ENCODE data around the gene ATP2C2. TPM values are rescaled to one million over a fixed set of nuclear protein-coding genes. Genes with fewer than 3 reads are reported as not detected.
"Not testable (repeated sequence)": the region's sequence is repeated elsewhere in the genome, so short reads cannot be mapped to it uniquely, and the experiment has no call there.

Gene ATP2C2
- total RNA-seq, 1 donor from 2014 or later = not detected

DNA sequence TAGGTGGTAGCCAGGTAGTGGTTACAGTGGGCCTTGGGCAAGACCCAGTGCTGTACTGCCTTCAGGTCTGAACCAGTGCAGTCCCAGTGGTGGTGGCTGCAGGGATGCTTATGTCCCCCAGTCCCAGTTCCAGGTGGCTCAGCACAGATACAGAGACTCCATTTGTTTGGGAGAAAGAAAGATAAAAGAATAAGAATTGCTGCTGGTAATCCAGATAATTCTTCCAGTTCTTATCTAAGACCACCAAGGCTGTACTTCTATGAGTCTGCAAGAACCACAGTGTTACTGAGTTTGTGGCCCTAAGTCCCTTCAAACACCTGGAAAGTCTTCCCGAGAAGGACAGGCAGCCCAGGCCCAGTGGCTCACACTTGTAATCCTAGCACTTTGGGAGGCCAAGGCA, 33.9 kb upstream of the ATP2C2 start:
- intact Hi-C loops (cut with DNase I) = no loop called here
- H3K27me3 ChIP-seq = no peaks in the 10 kb centered on the region
- peaks cover 12 to 14% of the 10 kb centered on the region in 2 donors for H3K9me3 ChIP-seq
- TF ChIP-seq, protein P1, sequence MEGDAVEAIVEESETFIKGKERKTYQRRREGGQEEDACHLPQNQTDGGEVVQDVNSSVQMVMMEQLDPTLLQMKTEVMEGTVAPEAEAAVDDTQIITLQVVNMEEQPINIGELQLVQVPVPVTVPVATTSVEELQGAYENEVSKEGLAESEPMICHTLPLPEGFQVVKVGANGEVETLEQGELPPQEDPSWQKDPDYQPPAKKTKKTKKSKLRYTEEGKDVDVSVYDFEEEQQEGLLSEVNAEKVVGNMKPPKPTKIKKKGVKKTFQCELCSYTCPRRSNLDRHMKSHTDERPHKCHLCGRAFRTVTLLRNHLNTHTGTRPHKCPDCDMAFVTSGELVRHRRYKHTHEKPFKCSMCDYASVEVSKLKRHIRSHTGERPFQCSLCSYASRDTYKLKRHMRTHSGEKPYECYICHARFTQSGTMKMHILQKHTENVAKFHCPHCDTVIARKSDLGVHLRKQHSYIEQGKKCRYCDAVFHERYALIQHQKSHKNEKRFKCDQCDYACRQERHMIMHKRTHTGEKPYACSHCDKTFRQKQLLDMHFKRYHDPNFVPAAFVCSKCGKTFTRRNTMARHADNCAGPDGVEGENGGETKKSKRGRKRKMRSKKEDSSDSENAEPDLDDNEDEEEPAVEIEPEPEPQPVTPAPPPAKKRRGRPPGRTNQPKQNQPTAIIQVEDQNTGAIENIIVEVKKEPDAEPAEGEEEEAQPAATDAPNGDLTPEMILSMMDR (IDR thresholded peaks at IDR 0.05) = no peak
- no peak overlapping the region for H3K4me3 ChIP-seq
- H3K36me3 ChIP-seq = no peaks in the 10 kb centered on the region
- DNase-seq (ENCODE audit: low spot score in 2 of 2) = no peak
- no peaks in the 10 kb centered on the region for H3K4me1 ChIP-seq
- no peak overlapping the region for H3K27ac ChIP-seq

DNA sequence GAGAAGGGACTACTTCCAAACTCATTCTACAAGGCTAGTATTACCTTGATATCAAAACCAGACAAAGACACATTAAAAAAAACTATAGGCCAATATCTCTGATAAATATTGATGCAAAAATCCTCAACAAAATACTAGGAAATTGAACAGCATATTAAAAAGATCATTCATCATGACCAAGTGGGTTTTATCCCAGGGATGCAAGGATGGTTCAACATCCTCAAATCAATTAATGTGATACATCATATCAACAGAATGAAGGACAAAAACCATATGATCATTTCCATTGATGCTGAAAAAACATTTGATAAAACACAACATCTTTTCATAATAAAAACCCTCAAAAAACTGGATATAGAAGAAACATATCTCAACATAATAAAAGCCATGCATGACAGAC, 31.1 kb upstream of the ATP2C2 start:
- H3K27me3 ChIP-seq; intact Hi-C loops (cut with DNase I); H3K4me3 ChIP-seq; DNase-seq (ENCODE audit: low spot score in 2 of 2); H3K36me3 ChIP-seq; H3K27ac ChIP-seq; H3K4me1 ChIP-seq: not testable (repeated sequence)
- H3K9me3 ChIP-seq = peaks cover 12 to 14% of the 10 kb centered on the region in 2 donors

DNA sequence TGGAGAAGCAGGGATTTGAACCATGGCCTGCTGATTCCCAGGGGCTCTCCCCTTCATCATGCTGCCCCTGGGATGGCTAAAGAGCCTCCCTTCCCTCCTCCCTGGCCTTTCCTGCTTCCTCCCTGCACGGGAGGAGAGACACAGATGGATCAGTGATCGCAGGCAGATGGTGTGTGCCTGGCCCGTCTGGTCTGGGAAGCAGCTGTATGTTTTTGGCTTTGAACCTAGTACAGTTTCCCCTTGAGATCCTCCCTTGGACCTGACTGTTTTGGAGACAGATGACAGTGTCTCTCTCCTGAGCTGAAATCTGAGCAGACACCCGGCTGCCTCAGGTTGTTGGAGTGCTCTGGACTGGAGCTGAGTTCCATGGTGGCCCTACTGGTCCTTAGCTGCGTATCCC, 29.0 kb upstream of the ATP2C2 start:
- intact Hi-C loops (cut with DNase I) = no loop called here
- no peaks in the 10 kb centered on the region for H3K27me3 ChIP-seq
- no peak overlapping the region for H3K27ac ChIP-seq
- DNase-seq (ENCODE audit: low spot score in 2 of 2) = no peak
- TF ChIP-seq, protein P1 (IDR thresholded peaks at IDR 0.05) = no peak
- H3K4me3 ChIP-seq = no peak overlapping the region
- H3K4me1 ChIP-seq = no peaks in the 10 kb centered on the region
- H3K36me3 ChIP-seq = no peaks in the 10 kb centered on the region
- peaks cover 12 to 14% of the 10 kb centered on the region in 2 donors for H3K9me3 ChIP-seq

DNA sequence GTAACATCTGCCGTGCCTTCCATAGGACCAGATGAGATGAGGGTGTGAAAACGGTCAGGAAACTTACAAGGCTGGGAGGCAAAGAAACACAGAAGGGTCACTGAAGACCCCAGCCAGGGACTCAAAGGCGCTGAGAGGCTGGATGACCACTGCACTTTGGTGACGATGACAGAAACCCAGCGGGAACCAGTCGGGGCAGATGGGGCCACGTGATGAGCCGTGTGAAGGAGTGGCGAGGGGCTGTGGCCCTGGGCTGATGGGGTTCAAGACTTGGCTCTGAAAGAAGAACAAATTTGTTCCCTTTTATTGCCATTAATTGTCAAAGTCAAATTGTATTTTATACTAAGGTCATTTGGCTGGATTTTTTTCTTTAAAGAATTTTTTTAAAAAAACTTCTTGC, 28.6 kb upstream of the ATP2C2 start:
- H3K4me3 ChIP-seq = no peak overlapping the region
- no peaks in the 10 kb centered on the region for H3K4me1 ChIP-seq
- TF ChIP-seq, protein P1 (IDR thresholded peaks at IDR 0.05) = no peak
- H3K36me3 ChIP-seq = no peaks in the 10 kb centered on the region
- DNase-seq (ENCODE audit: low spot score in 2 of 2) = no peak
- no peaks in the 10 kb centered on the region for H3K27me3 ChIP-seq
- H3K9me3 ChIP-seq = peaks cover 12 to 14% of the 10 kb centered on the region in 2 donors
- intact Hi-C loops (cut with DNase I) = no loop called here
- no peak overlapping the region for H3K27ac ChIP-seq

DNA sequence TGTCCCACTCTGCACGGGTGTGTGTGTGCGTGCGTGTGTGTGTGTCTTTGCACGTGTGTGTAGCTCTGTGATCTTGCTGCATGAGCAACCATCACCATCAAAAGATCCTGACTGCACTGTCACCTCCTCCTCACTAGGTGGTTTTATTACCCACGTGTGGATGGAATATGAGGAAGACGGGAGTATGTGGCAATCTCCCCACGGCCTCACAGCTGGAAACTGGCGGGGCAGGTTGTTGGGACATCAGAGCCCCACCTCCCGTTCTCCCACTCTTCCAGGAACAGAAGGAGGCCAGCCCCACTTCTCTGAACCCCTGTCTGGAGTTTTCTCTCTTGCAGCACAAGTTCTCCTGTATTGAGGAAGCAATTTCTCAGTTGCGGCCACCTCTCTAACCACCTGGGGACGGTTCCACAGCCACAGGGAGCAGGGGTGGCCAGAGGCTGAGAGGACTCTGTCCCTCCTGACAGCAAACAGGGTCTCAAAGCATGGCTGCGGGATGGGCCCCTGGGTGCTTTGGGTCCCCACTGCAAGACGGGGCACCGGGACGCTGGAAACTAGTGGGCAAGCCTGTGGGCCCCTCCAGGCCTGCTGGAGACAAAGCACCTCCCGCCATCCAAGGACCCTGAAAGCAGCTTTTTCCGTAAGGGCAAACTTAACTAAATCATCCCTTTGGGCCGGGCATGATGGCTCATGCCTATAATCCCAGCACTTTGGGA, 27.9 kb upstream of the ATP2C2 start:
- H3K36me3 ChIP-seq = no peaks in the 10 kb centered on the region
- H3K9me3 ChIP-seq = peaks cover 12 to 14% of the 10 kb centered on the region in 2 donors
- H3K27me3 ChIP-seq = no peaks in the 10 kb centered on the region
- TF ChIP-seq, protein P1 (IDR thresholded peaks at IDR 0.05) = no peak
- H3K4me3 ChIP-seq = no peak overlapping the region
- intact Hi-C loops (cut with DNase I) = no loop called here
- no peaks in the 10 kb centered on the region for H3K4me1 ChIP-seq
- DNase-seq (ENCODE audit: low spot score in 2 of 2) = no peak
- no peak overlapping the region for H3K27ac ChIP-seq

DNA sequence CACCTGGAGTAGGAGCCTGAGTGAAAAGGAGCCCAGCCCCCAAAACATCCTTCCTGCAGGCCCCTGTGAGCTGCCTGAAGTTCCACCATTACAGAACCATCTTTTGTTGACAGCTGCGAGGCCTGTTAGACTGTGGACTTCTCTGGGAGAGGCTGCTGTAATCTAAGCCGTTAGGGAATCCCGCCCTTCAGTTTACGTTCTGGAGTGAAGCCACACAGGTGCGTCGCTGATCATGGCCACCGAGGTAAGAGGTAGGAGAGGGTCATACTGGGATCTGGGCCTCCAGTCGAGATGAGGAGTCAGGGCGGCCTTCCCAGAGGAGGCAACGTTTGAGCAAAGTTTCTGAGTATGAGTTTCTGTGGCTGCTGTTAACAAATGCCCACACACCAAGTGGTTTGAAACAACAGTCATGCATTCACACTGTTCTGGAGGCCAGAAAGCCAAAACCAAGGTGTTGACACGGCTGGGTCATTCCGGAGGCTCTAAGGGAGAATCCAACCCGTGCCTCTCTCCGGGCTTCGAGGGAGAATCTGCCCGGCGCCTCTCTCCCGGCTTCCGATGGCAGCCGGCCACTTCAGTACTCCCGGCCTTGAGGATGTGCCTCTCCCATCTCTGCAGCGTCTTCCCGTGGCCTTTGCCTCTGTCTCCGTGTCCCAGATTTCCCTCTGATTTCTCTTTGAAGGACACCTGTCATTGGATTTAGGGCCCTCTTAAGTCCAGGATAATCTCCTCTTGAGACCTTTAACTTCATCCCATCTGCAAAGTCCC, 26.6 kb upstream of the ATP2C2 start:
- Histone ChIP-seq H3K9me3 (peaks cover 7 to 11% of the 10 kb centered on the region in 2 donors), H3K4me3 (no peak overlapping the region), H3K27me3 (no peaks in the 10 kb centered on the region), H3K4me1 (no peaks in the 10 kb centered on the region), H3K27ac (no peak overlapping the region), H3K36me3 (no peaks in the 10 kb centered on the region)
- TF ChIP-seq, protein P1 (IDR thresholded peaks at IDR 0.05) = no peak
- intact Hi-C loops (cut with DNase I) = no loop called here
- DNase-seq (ENCODE audit: low spot score in 2 of 2) = no peak

DNA sequence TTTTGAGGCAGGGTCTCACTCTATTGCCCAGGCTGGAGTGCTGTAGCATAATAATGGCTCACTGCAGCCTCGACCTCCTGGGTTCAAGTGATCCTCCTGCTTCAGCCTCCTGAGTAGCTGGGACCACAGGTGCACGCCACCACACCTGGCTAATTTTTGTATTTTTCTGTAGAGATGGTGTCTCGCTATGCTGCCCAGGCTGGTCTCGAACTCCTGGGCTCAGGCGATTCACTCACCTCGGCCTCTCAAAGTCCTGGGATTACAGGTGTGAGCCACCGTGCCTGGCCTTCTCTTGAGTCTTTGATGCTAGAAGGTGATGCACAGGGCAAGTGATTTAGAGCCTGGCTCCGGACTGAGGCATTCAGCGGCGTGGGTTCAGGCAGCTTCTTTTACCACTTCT, 24.5 kb upstream of the ATP2C2 start:
- DNase-seq (ENCODE audit: low spot score in 2 of 2) = not testable (repeated sequence)

More for the DNA sequence above, 24.5 kb upstream of the ATP2C2 start:
- H3K36me3 ChIP-seq; H3K9me3 ChIP-seq; H3K27ac ChIP-seq; intact Hi-C loops (cut with DNase I); H3K27me3 ChIP-seq; H3K4me3 ChIP-seq; H3K4me1 ChIP-seq: not testable (repeated sequence)

Measured in ascending aorta (tissue), 2 donors.